IMR-90 (cell line): ENCODE data around the gene NIPSNAP3A. TPM values are rescaled to one million over a fixed set of nuclear protein-coding genes. Genes with fewer than 3 reads are reported as not detected.

Source experiments
- ATAC-seq: fragments of 200-7000 bp; cut with Tn5 transposase; 2 replicates; pipeline ENCODE4 v1.9.1; 2020; ENCODE audit warnings: low read depth, mild to moderate bottlenecking, moderate library complexity
- BruUV-seq: library from RNA; stranded (reverse); fragments of 400-500 nt; replicated peaks from 2 replicates; lab custom pipeline; 2021; lab: Mats Ljungman, UMichigan
- CTCF ChIA-PET: fragments of 300-600 bp; formaldehyde crosslinking; extraction: SDS; loops from one replicate; lab custom pipeline; 2021; ENCODE audit warnings: antibody characterized with exemption; lab: Yijun Ruan, JAX
- POLR2A ChIA-PET: fragments of 300-600 bp; sonication (Branson Sonifier 250); formaldehyde crosslinking; loops from one replicate; lab custom pipeline; 2022; ENCODE audit warnings: antibody characterized with exemption; ENCODE audit not compliant: unreplicated experiment; lab: Charles Lee
- DNase-seq: peaks from one replicate; pipeline ENCODE4 v3.0.0; 2013
- H2AFZ ChIP-seq: replicated peaks from 2 replicates; pipeline ENCODE3; 2013; ENCODE audit warnings: low read length, mild to moderate bottlenecking; ENCODE audit not compliant: poor library complexity
- H2AK5ac ChIP-seq: 2 replicates; pipeline ENCODE4 v1.6.1; 2013; ENCODE audit warnings: low read depth, low read length, inconsistent platforms
- H2AK9ac ChIP-seq: replicated peaks from 2 replicates; pipeline ENCODE3; 2013; ENCODE audit warnings: mild to moderate bottlenecking, low read depth, low read length, moderate library complexity; ENCODE audit not compliant: poor library complexity
- H2BK120ac ChIP-seq: 2 replicates; pipeline ENCODE4 v1.6.1; 2013; ENCODE audit warnings: low read depth, low read length, inconsistent platforms
- H2BK15ac ChIP-seq: 3 replicates; pipeline ENCODE4 v1.6.1; 2013; ENCODE audit warnings: low read depth, low read length, inconsistent platforms
- H2BK20ac ChIP-seq: 2 replicates; pipeline ENCODE4 v1.6.1; 2013; ENCODE audit warnings: low read depth, mild to moderate bottlenecking, inconsistent platforms, low read length, moderate library complexity
- H2BK5ac ChIP-seq: 2 replicates; pipeline ENCODE4 v1.6.1; 2013; ENCODE audit warnings: mild to moderate bottlenecking, low read depth, low read length, inconsistent platforms; ENCODE audit not compliant: poor library complexity, severe bottlenecking
- H3K14ac ChIP-seq: replicated peaks from 2 replicates; pipeline ENCODE4 v1.6.1; 2013; ENCODE audit warnings: low read depth, low read length, inconsistent platforms
- H3K18ac ChIP-seq: 2 replicates; pipeline ENCODE4 v1.6.1; 2013; ENCODE audit warnings: low read depth, low read length, control low read depth
- H3K23ac ChIP-seq: 2 replicates; pipeline ENCODE4 v1.6.1; 2013; ENCODE audit warnings: low read depth, low read length, inconsistent platforms
- H3K27ac ChIP-seq: 2 replicates; pipeline ENCODE4 v1.5.1; 2013; ENCODE audit warnings: mild to moderate bottlenecking, control low read depth, low read length; ENCODE audit not compliant: insufficient read depth
- H3K27me3 ChIP-seq: 2 replicates; pipeline ENCODE4 v1.6.1; 2013; ENCODE audit warnings: low read length; ENCODE audit not compliant: control insufficient read depth, insufficient read depth
- H3K36me3 ChIP-seq: 2 replicates; pipeline ENCODE4 v1.6.1; 2013; ENCODE audit warnings: low read length, mixed read lengths; ENCODE audit not compliant: control insufficient read depth, insufficient read depth
- H3K4ac ChIP-seq: 2 replicates; pipeline ENCODE4 v1.6.1; 2013; ENCODE audit warnings: low read depth, low read length, inconsistent platforms
- H3K4me1 ChIP-seq: 2 replicates; pipeline ENCODE4 v1.6.1; 2013; ENCODE audit warnings: low read length, mixed read lengths; ENCODE audit not compliant: control insufficient read depth, insufficient read depth
- H3K4me2 ChIP-seq: 2 replicates; pipeline ENCODE4 v1.6.1; 2013; ENCODE audit warnings: low read depth, mild to moderate bottlenecking, control low read depth, low read length, moderate library complexity
- H3K4me3 ChIP-seq: 2 replicates; pipeline ENCODE4 v1.5.1; 2013; ENCODE audit warnings: low read depth, mild to moderate bottlenecking, control low read depth, low read length, moderate library complexity; ENCODE audit not compliant: insufficient read depth
- H3K56ac ChIP-seq: 2 replicates; pipeline ENCODE4 v1.6.1; 2013; ENCODE audit warnings: low read length, inconsistent platforms; ENCODE audit not compliant: insufficient read depth; ENCODE audit errors: extremely low read depth
- H3K79me1 ChIP-seq, 2 experiments: 2 replicates each; pipeline ENCODE4 v1.6.1; 2013; ENCODE audit warnings: low read length in 2 of 2, inconsistent platforms in 1 of 2, low read depth in 1 of 2
- H3K9ac ChIP-seq: 2 replicates; pipeline ENCODE4 v1.6.1; 2013; ENCODE audit warnings: low read depth, low read length, control low read depth
- H3K9me1 ChIP-seq: 2 replicates; pipeline ENCODE4 v1.6.1; 2013; ENCODE audit warnings: low read length, inconsistent platforms; ENCODE audit not compliant: insufficient read depth
- H3K9me3 ChIP-seq: 2 replicates; pipeline ENCODE4 v1.6.1; 2013; ENCODE audit warnings: low read length; ENCODE audit not compliant: control insufficient read depth, insufficient read depth
- H4K20me1 ChIP-seq: 2 replicates; pipeline ENCODE4 v1.6.1; 2013; ENCODE audit warnings: low read length, inconsistent platforms; ENCODE audit not compliant: insufficient read depth
- H4K5ac ChIP-seq: 2 replicates; pipeline ENCODE4 v1.6.1; 2013; ENCODE audit warnings: mild to moderate bottlenecking, low read depth, low read length, control low read depth
- H4K8ac ChIP-seq, 2 experiments: 2 replicates each; pipeline ENCODE4 v1.6.1; 2013; ENCODE audit warnings: low read depth in 2 of 2, low read length in 2 of 2, control low read depth in 1 of 2, inconsistent platforms in 1 of 2
- H4K91ac ChIP-seq: 2 replicates; pipeline ENCODE4 v1.6.1; 2013; ENCODE audit warnings: low read depth, low read length, inconsistent platforms; ENCODE audit not compliant: insufficient read depth
- BHLHE40 ChIP-seq: fragments of 150-350 bp; IDR thresholded peaks from 2 replicates; pipeline ENCODE4 v1.6.1; 2016; ENCODE audit warnings: mild to moderate bottlenecking, low read depth, low read length
- CEBPB ChIP-seq: IDR thresholded peaks from 2 replicates; pipeline ENCODE4 v1.6.1; 2012; ENCODE audit warnings: low read depth, low read length, improper control_type of control experiment
- CHD1 ChIP-seq: IDR thresholded peaks from 2 replicates; pipeline ENCODE4 v1.6.1; 2012; ENCODE audit warnings: low read depth, low read length, improper control_type of control experiment
- FOS ChIP-seq: fragments of 150-350 bp; IDR thresholded peaks from 2 replicates; pipeline ENCODE4 v1.6.1; 2016; ENCODE audit warnings: low read depth, low read length
- MAFK ChIP-seq: IDR thresholded peaks from 2 replicates; pipeline ENCODE4 v1.6.1; 2012; ENCODE audit warnings: low read depth, low read length, improper control_type of control experiment
- MAZ ChIP-seq: IDR thresholded peaks from 2 replicates; pipeline ENCODE4 v1.6.1; 2012; ENCODE audit warnings: low read depth, mild to moderate bottlenecking, low read length, improper control_type of control experiment, moderate library complexity, borderline replicate concordance
- MXI1 ChIP-seq: IDR thresholded peaks from 2 replicates; pipeline ENCODE4 v1.6.1; 2012; ENCODE audit warnings: low read depth, mild to moderate bottlenecking, low read length, moderate library complexity, borderline replicate concordance
- NFE2L2 ChIP-seq: fragments of 150-350 bp; IDR thresholded peaks from 2 replicates; pipeline ENCODE4 v1.6.1; 2016; ENCODE audit warnings: low read depth, mild to moderate bottlenecking, low read length
- POLR2A ChIP-seq: IDR thresholded peaks from 2 replicates; pipeline ENCODE4 v1.6.1; 2012; ENCODE audit warnings: mild to moderate bottlenecking, low read depth, low read length
- RAD21 ChIP-seq: IDR thresholded peaks from 2 replicates; pipeline ENCODE4 v1.6.1; 2012; ENCODE audit warnings: low read length, improper control_type of control experiment
- RCOR1 ChIP-seq: IDR thresholded peaks from 2 replicates; pipeline ENCODE4 v1.6.1; 2012; ENCODE audit warnings: mild to moderate bottlenecking, low read length, improper control_type of control experiment; ENCODE audit not compliant: insufficient replicate concordance
- SMC3 ChIP-seq: fragments of 150-350 bp; IDR thresholded peaks from 2 replicates; pipeline ENCODE4 v1.6.1; 2016; ENCODE audit warnings: low read depth, mild to moderate bottlenecking, antibody characterized with exemption, low read length, moderate library complexity
- WGBS, 2 experiments: methylation state at CpG; one replicate each; pipeline versions ENCODE4 v1.1.5 to v1.1.7; 2013; ENCODE audit warnings: missing lambda C conversion rate in 2 of 2; ENCODE audit not compliant: insufficient read length in 1 of 2; ENCODE audit errors: extremely low coverage in 2 of 2; 5-methylcytosine and 5-hydroxymethylcytosine counted together
- dilution Hi-C: fragments of 300-500 bp; cut with HindIII; formaldehyde crosslinking; loops from one replicate; pipeline ENCODE4 v1.14.3; 2018; ENCODE audit warnings: low sequenced_read_pairs; ENCODE audit not compliant: unreplicated experiment
- in situ Hi-C: fragments of 300-500 bp; cut with MboI; formaldehyde crosslinking; loops from 3 replicates; pipeline ENCODE4 v1.14.3; 2019; ENCODE audit warnings: low sequenced_read_pairs, inconsistent platforms, mixed read lengths
- intact Hi-C: fragments of 100-400 bp; cut with micrococcal nuclease; formaldehyde crosslinking; loops from 2 replicates; pipeline ENCODE4 v1.10.0; 2022
- polyA plus RNA-seq, 3 experiments: library from polyadenylated mRNA; depleted of rRNA; stranded (reverse); fragments of >200 nt; gene quantifications; 2 replicates each; pipeline ENCODE4 v1.2.3, GENCODE V29; 2012; ENCODE audit warnings: low replicate concordance in 1 of 3
- total RNA-seq: library from RNA; depleted of rRNA; stranded (reverse); fragments of >200 nt; gene quantifications from 2 replicates; pipeline ENCODE4 v1.2.3, GENCODE V29; 2012
- TF ChIP-seq, protein P1 (sequence below): fragments of 150-350 bp; IDR thresholded peaks from 2 replicates; pipeline ENCODE4 v1.6.1; 2017; ENCODE audit warnings: mild to moderate bottlenecking, antibody characterized with exemption, low read length, low read depth
- TF ChIP-seq, protein P2 (sequence below): conservative IDR thresholded peaks from 2 replicates; pipeline ENCODE4 v1.5.1; 2012; ENCODE audit warnings: mild to moderate bottlenecking, low read depth, low read length, improper control_type of control experiment

NIPSNAP3A gene
- total and polyA plus RNA-seq, 2 of the 4 experiments (the other 2 are of a cell fraction) = 21.4 to 32.1 TPM

DNA sequence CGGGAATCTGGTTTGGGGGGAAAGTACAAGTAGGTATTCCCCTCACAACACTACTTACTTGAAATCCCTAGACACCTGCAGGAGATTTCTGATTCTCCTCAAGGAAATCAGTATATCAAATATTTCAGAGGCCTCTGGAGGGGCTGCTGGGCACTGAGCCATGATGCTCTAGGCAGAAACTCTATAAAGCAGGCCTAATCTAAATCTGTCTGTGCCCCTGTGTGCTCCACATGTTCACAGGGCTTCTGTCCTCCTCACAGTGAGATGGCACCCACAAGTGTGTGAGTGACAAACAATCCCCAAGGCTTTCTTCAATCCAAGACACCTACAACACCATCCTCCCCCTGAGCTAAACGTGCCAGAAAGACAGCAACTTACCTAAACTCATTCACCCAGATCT, 55.4 kb downstream of the NIPSNAP3A start:
- Histone ChIP-seq H3K4me3 (no peak overlapping the region), H3K14ac (no peak overlapping the region), H4K5ac (no peak overlapping the region), H3K27ac (no peak overlapping the region), H3K27me3 (no peaks in the 10 kb centered on the region), H2BK20ac (no peak overlapping the region), H3K9me1 (peaks cover 4% of the 10 kb centered on the region), H2AK5ac (no peak overlapping the region), H3K23ac (no peak overlapping the region), H3K9me3 (no peaks in the 10 kb centered on the region), H3K18ac (no peak overlapping the region), H3K4me2 (no peak overlapping the region), H2AK9ac (no peak overlapping the region), H3K56ac (no peak overlapping the region), H2BK15ac (no peak overlapping the region), H3K9ac (no peak overlapping the region), H3K79me1 (no peaks in the 10 kb centered on the region; a peak in 1 of 4 replicates), H3K36me3 (peaks cover 72% of the 10 kb centered on the region), H2BK5ac (no peak overlapping the region), H3K4ac (no peak overlapping the region), H2BK120ac (no peak overlapping the region), H4K91ac (no peak overlapping the region), H2AFZ (no peak overlapping the region), H4K8ac (no peak overlapping the region), H3K4me1 (no peaks in the 10 kb centered on the region), H4K20me1 (0 out of 2 replicates have a peak, but pooled peaks cover 3% of the 10 kb centered on the region)
- DNase-seq = no peak
- in situ Hi-C loops = no loop called here
- ChIA-PET CTCF (no interaction called here), POLR2A (no interaction called here)
- dilution Hi-C loops = no loop called here
- ATAC-seq = no peak
- TF ChIP-seq SMC3 (no peak), NFE2L2 (no peak), MAZ (no peak), RCOR1 (no peak), MXI1 (no peak), BHLHE40 (no peak), CEBPB (no peak), RAD21 (no peak), POLR2A (no peak), MAFK (no peak), CHD1 (no peak), FOS (no peak)
- TF ChIP-seq, protein P1, sequence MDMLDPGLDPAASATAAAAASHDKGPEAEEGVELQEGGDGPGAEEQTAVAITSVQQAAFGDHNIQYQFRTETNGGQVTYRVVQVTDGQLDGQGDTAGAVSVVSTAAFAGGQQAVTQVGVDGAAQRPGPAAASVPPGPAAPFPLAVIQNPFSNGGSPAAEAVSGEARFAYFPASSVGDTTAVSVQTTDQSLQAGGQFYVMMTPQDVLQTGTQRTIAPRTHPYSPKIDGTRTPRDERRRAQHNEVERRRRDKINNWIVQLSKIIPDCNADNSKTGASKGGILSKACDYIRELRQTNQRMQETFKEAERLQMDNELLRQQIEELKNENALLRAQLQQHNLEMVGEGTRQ = no peak
- TF ChIP-seq, protein P2, sequence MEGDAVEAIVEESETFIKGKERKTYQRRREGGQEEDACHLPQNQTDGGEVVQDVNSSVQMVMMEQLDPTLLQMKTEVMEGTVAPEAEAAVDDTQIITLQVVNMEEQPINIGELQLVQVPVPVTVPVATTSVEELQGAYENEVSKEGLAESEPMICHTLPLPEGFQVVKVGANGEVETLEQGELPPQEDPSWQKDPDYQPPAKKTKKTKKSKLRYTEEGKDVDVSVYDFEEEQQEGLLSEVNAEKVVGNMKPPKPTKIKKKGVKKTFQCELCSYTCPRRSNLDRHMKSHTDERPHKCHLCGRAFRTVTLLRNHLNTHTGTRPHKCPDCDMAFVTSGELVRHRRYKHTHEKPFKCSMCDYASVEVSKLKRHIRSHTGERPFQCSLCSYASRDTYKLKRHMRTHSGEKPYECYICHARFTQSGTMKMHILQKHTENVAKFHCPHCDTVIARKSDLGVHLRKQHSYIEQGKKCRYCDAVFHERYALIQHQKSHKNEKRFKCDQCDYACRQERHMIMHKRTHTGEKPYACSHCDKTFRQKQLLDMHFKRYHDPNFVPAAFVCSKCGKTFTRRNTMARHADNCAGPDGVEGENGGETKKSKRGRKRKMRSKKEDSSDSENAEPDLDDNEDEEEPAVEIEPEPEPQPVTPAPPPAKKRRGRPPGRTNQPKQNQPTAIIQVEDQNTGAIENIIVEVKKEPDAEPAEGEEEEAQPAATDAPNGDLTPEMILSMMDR = no peak
- no TSS peak for BruUV-seq
- no CpG with 5 or more reads among the region's 2 CpGs for WGBS, 2 experiments
- intact Hi-C loops = no loop called here
